ENCODE data around the gene MIB2. TPM values are rescaled to one million over a fixed set of nuclear protein-coding genes. Genes with fewer than 3 reads are reported as not detected.
A peak's percentile ranks its signal among the peaks of the same experiment; 100 is the strongest.
"Not testable (repeated sequence)": the region's sequence is repeated elsewhere in the genome, so short reads cannot be mapped to it uniquely, and the experiment has no call there.

MIB2 gene
- total RNA-seq, 2 donors from 2014 or later: 29.3 to 43.5 TPM

GRCh38 chr1:1662392-1662791 is 47.1 kb downstream of the MIB2 start:
- not testable (repeated sequence) for H3K36me3 Mint-ChIP-seq; H3K4me1 Mint-ChIP-seq (ENCODE audit: low read depth in 2 of 2); DNase-seq (ENCODE audit: low spot score); H3K9me3 Mint-ChIP-seq; ATAC-seq; H3K27ac Mint-ChIP-seq; H3K4me3 Mint-ChIP-seq; H3K27me3 Mint-ChIP-seq

GRCh38 chr1:1662830-1663560 is 47.7 kb downstream of the MIB2 start:
- not testable (repeated sequence) for H3K9me3 Mint-ChIP-seq; ATAC-seq; H3K4me3 Mint-ChIP-seq; DNase-seq (ENCODE audit: low spot score); H3K4me1 Mint-ChIP-seq (ENCODE audit: low read depth in 2 of 2); H3K36me3 Mint-ChIP-seq; H3K27me3 Mint-ChIP-seq; H3K27ac Mint-ChIP-seq

GRCh38 chr1:1664318-1664717 is 49.0 kb downstream of the MIB2 start:
- not testable (repeated sequence) for H3K36me3 Mint-ChIP-seq; H3K27ac Mint-ChIP-seq; ATAC-seq; DNase-seq (ENCODE audit: low spot score); H3K4me3 Mint-ChIP-seq; H3K4me1 Mint-ChIP-seq (ENCODE audit: low read depth in 2 of 2); H3K27me3 Mint-ChIP-seq; H3K9me3 Mint-ChIP-seq

- DNase-seq (ENCODE audit: low spot score): no peak
- Mint-ChIP-seq H3K4me3 (no peak overlapping the region), H3K9me3 (no peaks in the 10 kb centered on the region), H3K36me3 (peaks cover 4% of the 10 kb centered on the region), H3K27me3 (no peaks in the 10 kb centered on the region), H3K27ac (no peak overlapping the region), H3K4me1 (ENCODE audit: low read depth in 2 of 2) (no peaks in the 10 kb centered on the region)
- no peak for ATAC-seq
Observed at GRCh38 chr1:1664941-1665814, 49.9 kb downstream of the MIB2 start.

GRCh38 chr1:1665815-1666251 is 50.5 kb downstream of the MIB2 start:
- Mint-ChIP-seq H3K36me3 (peaks cover 4% of the 10 kb centered on the region), H3K4me3 (no peak overlapping the region), H3K4me1 (ENCODE audit: low read depth in 2 of 2) (no peaks in the 10 kb centered on the region), H3K27ac (no peak overlapping the region), H3K27me3 (no peaks in the 10 kb centered on the region), H3K9me3 (no peaks in the 10 kb centered on the region)
- ATAC-seq: peak; percentile 34 to 57
- DNase-seq (ENCODE audit: low spot score): no peak

- no peaks in the 10 kb centered on the region for H3K9me3 Mint-ChIP-seq
- no peak for DNase-seq (ENCODE audit: low spot score)
- H3K36me3 Mint-ChIP-seq: peaks cover 4% of the 10 kb centered on the region
- no peaks in the 10 kb centered on the region for H3K4me1 Mint-ChIP-seq (ENCODE audit: low read depth in 2 of 2)
- no peak overlapping the region for H3K4me3 Mint-ChIP-seq
- ATAC-seq: no peak
- no peaks in the 10 kb centered on the region for H3K27me3 Mint-ChIP-seq
- H3K27ac Mint-ChIP-seq: no peak overlapping the region
Observed at GRCh38 chr1:1666526-1666925, 51.2 kb downstream of the MIB2 start.

GRCh38 chr1:1669468-1670440 is 54.5 kb downstream of the MIB2 start:
- Mint-ChIP-seq H3K4me3 (no peak overlapping the region), H3K9me3 (no peaks in the 10 kb centered on the region), H3K36me3 (peaks cover 4% of the 10 kb centered on the region), H3K27ac (no peak overlapping the region), H3K4me1 (ENCODE audit: low read depth in 2 of 2) (no peaks in the 10 kb centered on the region), H3K27me3 (no peaks in the 10 kb centered on the region)
- DNase-seq (ENCODE audit: low spot score) (no peak), ATAC-seq (no peak)

GRCh38 chr1:1670866-1671265 is 55.6 kb downstream of the MIB2 start:
- ATAC-seq (no peak), DNase-seq (ENCODE audit: low spot score) (no peak)
- Mint-ChIP-seq H3K27me3 (no peaks in the 10 kb centered on the region), H3K36me3 (peaks cover 4% of the 10 kb centered on the region), H3K4me1 (ENCODE audit: low read depth in 2 of 2) (no peaks in the 10 kb centered on the region), H3K9me3 (no peaks in the 10 kb centered on the region), H3K27ac (no peak overlapping the region), H3K4me3 (no peak overlapping the region)

GRCh38 chr1:1671365-1672119 is 56.2 kb downstream of the MIB2 start:
- ATAC-seq (no peak), DNase-seq (ENCODE audit: low spot score) (no peak)
- Mint-ChIP-seq H3K9me3 (no peaks in the 10 kb centered on the region), H3K27ac (no peak overlapping the region), H3K36me3 (peaks cover 4% of the 10 kb centered on the region), H3K4me3 (no peak overlapping the region), H3K4me1 (ENCODE audit: low read depth in 2 of 2) (no peaks in the 10 kb centered on the region), H3K27me3 (no peaks in the 10 kb centered on the region)

- DNase-seq (ENCODE audit: low spot score): no peak
- H3K4me3 Mint-ChIP-seq: no peak overlapping the region
Observed at GRCh38 chr1:1672181-1672965, 57.1 kb downstream of the MIB2 start.

GRCh38 chr1:1674806-1675205 is 59.5 kb downstream of the MIB2 start:
- H3K36me3 Mint-ChIP-seq; H3K9me3 Mint-ChIP-seq; H3K4me3 Mint-ChIP-seq; ATAC-seq; H3K27me3 Mint-ChIP-seq; DNase-seq (ENCODE audit: low spot score): not testable (repeated sequence)
- peak overlapping the region in 1 of 2 donors; percentile 70 for H3K27ac Mint-ChIP-seq
- H3K4me1 Mint-ChIP-seq (ENCODE audit: low read depth in 2 of 2): peaks cover 11 to 12% of the 10 kb centered on the region in 2 donors

More at GRCh38 chr1:1672181-1672965, 57.1 kb downstream of the MIB2 start:
- no peaks in the 10 kb centered on the region for H3K27me3 Mint-ChIP-seq
- no peak overlapping the region for H3K27ac Mint-ChIP-seq
- H3K9me3 Mint-ChIP-seq: no peaks in the 10 kb centered on the region
- ATAC-seq: no peak
- H3K4me1 Mint-ChIP-seq (ENCODE audit: low read depth in 2 of 2): no peaks in the 10 kb centered on the region
- H3K36me3 Mint-ChIP-seq: peaks cover 3% of the 10 kb centered on the region

GRCh38 chr1:1675218-1675617 is 59.9 kb downstream of the MIB2 start:
- not testable (repeated sequence) for ATAC-seq; H3K36me3 Mint-ChIP-seq; H3K27me3 Mint-ChIP-seq; H3K4me3 Mint-ChIP-seq; H3K27ac Mint-ChIP-seq; DNase-seq (ENCODE audit: low spot score); H3K9me3 Mint-ChIP-seq
- H3K4me1 Mint-ChIP-seq (ENCODE audit: low read depth in 2 of 2): peaks cover 11 to 12% of the 10 kb centered on the region in 2 donors
